Thymus (tissue), 11 donors: ENCODE measurements around the gene TRAPPC14. TPM values are rescaled to one million over a fixed set of nuclear protein-coding genes. Genes with fewer than 3 reads are reported as not detected.

Experiments
- DNase-seq, 9 donors: peaks; one replicate each; pipeline ENCODE4 v3.0.0-alpha.2; 2013; ENCODE audit warnings: low spot score in 9 of 9, low read depth in 6 of 9, missing footprints in 1 of 9
- H3K27ac ChIP-seq, 2 donors: one replicate each; pipeline ENCODE4 v1.5.1; 2013; ENCODE audit warnings: control low read depth in 1 of 2, low read depth in 1 of 2, low read length in 1 of 2, mild to moderate bottlenecking in 1 of 2, moderate library complexity in 1 of 2
- H3K27me3 ChIP-seq, 2 donors: one replicate each; pipeline ENCODE4 v1.5.1; 2013; ENCODE audit warnings: low read length in 1 of 2; ENCODE audit not compliant: control insufficient read depth in 2 of 2, insufficient read depth in 1 of 2
- H3K36me3 ChIP-seq, 2 donors: one replicate each; pipeline ENCODE4 v1.5.1; 2013; ENCODE audit warnings: low read length in 1 of 2, mild to moderate bottlenecking in 1 of 2, moderate library complexity in 1 of 2; ENCODE audit not compliant: control insufficient read depth in 2 of 2, insufficient read depth in 2 of 2
- H3K4me1 ChIP-seq, 2 donors: one replicate each; pipeline ENCODE4 v1.5.1; 2013; ENCODE audit warnings: low read length in 2 of 2; ENCODE audit not compliant: control insufficient read depth in 2 of 2, insufficient read depth in 2 of 2
- H3K4me3 ChIP-seq, 2 donors: one replicate each; pipeline ENCODE4 v1.5.1; 2013; ENCODE audit warnings: low read length in 2 of 2, control low read depth in 1 of 2, mild to moderate bottlenecking in 1 of 2
- H3K9me3 ChIP-seq, 2 donors: one replicate each; pipeline ENCODE4 v1.5.1; 2013; ENCODE audit warnings: low read length in 1 of 2, mild to moderate bottlenecking in 1 of 2; ENCODE audit not compliant: control insufficient read depth in 2 of 2, insufficient read depth in 1 of 2
- WGBS: extraction: QIAGEN DNeasy Blood & Tissue Kit; methylation state at CpG from one replicate; pipeline ENCODE4 v1.1.7; 2013; 5-methylcytosine and 5-hydroxymethylcytosine counted together
- polyA plus RNA-seq: library from polyadenylated mRNA; stranded (reverse); fragments of 200-250 nt; gene quantifications from one replicate; pipeline ENCODE4 v1.2.3, GENCODE V29; 2013
- total RNA-seq: library from RNA; stranded (reverse); fragments of 120-200 nt; gene quantifications from one replicate; pipeline ENCODE4 v1.2.4, GENCODE V29; 2013
- donor health status: healthy.

The TRAPPC14 gene
- total and polyA plus RNA-seq, 2 donors, result 19.8 to 46.9 TPM

GRCh38 chr7:100170101-100170897 lies 11.8 kb upstream of the TRAPPC14 start:
- DNase-seq, result no peak
- WGBS, result 89% methylated on average over 11 of the region's 11 CpGs
- Histone ChIP-seq H3K4me1 (peaks cover 45 to 76% of the 10 kb centered on the region in 2 donors), H3K9me3 (peaks cover 0 to 3% of the 10 kb centered on the region in 2 donors), H3K27me3 (peaks cover 0 to 4% of the 10 kb centered on the region in 2 donors), H3K4me3 (peak overlapping the region; percentile 56), H3K36me3 (peaks cover 7 to 22% of the 10 kb centered on the region in 2 donors), H3K27ac (peak overlapping the region; percentile 81 to 98)

DNA sequence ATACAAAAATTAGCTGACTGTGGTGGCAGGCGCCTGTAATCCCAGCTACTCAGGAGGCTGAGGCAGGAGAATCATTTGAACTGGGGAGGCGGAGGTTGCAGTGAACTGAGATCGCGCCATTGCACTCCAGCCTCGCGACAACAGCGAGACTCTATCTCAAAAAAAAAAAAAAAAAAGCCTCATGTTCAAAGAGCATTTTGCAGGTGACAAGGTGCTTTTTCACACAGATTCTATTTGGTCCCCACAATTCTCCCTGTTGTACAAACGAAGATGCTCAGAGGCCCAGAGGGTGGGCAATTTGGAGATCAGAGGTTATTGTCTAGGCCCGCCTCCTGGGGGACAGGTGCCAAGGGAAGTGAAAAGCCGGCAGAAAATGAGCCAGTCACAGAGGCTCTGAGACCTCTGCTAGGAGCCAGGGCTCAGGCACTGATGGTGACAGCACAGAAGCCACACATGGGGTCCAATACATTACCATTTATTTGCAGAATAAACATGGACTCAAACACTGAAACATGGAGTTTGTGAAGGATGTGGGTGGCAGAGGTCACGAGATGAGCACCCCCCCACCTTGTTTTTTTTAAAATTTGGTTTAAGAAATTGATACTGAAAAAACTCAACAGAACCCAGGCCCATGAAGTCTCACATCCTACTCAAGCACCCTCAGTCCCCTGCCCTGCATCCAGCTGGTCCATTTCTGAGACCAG lies 10.8 kb upstream of the TRAPPC14 start:
- WGBS, result 30% methylated on average over 11 of the region's 11 CpGs
- Histone ChIP-seq H3K27ac (peak overlapping the region; percentile 89 to 98), H3K9me3 (peaks cover 0 to 3% of the 10 kb centered on the region in 2 donors), H3K36me3 (peaks cover 5 to 17% of the 10 kb centered on the region in 2 donors), H3K4me3 (peak overlapping the region in 1 of 2 donors; percentile 77), H3K27me3 (peaks cover 0 to 4% of the 10 kb centered on the region in 2 donors), H3K4me1 (peaks cover 45 to 77% of the 10 kb centered on the region in 2 donors)
- DNase-seq, result peak in 5 of 9 donors; percentile 71 to 91 (median 76)

DNA sequence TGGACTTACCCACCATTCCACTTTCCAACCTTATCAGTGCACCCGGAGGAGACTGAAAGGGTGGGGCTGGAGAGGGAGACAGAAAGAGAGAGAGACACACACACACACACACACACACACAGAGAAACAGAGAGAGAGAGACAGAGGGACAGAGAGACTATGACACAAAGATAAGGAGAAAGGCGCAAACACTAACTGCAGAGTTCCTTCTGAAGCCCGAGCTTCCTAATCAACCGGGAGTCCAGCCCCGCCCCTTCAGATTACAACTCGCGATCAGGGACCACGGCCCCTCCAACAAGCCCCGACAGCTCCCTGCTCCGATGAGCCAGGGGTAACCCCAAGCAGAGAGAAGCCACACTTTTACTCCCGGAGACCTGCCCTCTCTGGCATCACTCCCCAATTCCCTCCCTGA lies 9.4 kb upstream of the TRAPPC14 start:
- Histone ChIP-seq H3K27ac (peak overlapping the region; percentile 89 to 98), H3K27me3 (peaks cover 0 to 4% of the 10 kb centered on the region in 2 donors), H3K4me1 (peaks cover 57 to 86% of the 10 kb centered on the region in 2 donors), H3K9me3 (peaks cover 0 to 3% of the 10 kb centered on the region in 2 donors), H3K4me3 (peak overlapping the region; percentile 55 to 77), H3K36me3 (peaks cover 3 to 20% of the 10 kb centered on the region in 2 donors)
- WGBS, result 2% methylated on average over 11 of the region's 11 CpGs
- DNase-seq, result peak in 1 of 9 donors; percentile 61

- peak overlapping the region; percentile 62 to 98 for H3K27ac ChIP-seq
- peaks cover 0 to 4% of the 10 kb centered on the region in 2 donors for H3K27me3 ChIP-seq
- peak in 1 of 9 donors; percentile 59 for DNase-seq
- peaks cover 62 to 92% of the 10 kb centered on the region in 2 donors for H3K4me1 ChIP-seq
- peaks cover 0 to 3% of the 10 kb centered on the region in 2 donors for H3K9me3 ChIP-seq
- peak overlapping the region; percentile 55 to 77 for H3K4me3 ChIP-seq
- H3K36me3 ChIP-seq, result peaks cover 3 to 20% of the 10 kb centered on the region in 2 donors
- WGBS, result 22% methylated on average over 14 of the region's 14 CpGs
These were observed 8.7 kb upstream of the TRAPPC14 start for GRCh38 chr7:100166970-100167911.

DNA sequence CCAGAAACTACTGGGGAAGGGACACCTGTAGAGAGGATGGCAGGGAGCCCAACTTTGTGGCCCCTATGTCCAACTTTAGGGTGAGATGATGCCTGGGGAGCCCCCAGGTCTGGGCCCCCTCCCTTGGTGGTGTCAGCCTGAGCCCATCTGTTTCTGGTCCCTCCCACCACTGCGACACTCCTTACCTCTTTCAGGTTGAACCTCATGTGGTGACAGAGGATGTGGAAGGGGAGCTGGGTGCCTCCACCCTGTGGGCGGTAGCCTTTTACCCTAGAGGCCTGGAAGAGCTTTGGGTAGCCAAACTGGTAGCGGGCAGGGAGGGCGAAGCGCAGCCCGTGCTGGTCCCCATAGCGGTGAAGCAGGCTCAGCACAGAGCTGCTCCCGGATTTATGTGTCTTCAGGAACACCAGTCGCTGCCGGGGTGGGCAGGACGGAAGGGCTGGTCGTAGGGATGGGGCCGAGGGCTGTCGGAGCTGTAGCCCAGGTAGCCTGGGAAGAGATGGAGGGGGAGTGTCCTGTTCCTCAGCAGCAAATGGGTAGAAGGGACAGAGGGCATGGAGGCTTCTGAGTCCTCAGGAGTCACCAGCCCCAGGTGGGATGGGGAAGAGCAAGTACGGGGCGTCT lies 7.9 kb upstream of the TRAPPC14 start:
- peak in 1 of 9 donors; percentile 74 for DNase-seq
- H3K4me1 ChIP-seq, result peaks cover 62 to 89% of the 10 kb centered on the region in 2 donors
- 73% methylated on average over 16 of the region's 16 CpGs for WGBS
- peak overlapping the region; percentile 8 to 77 for H3K4me3 ChIP-seq
- H3K27ac ChIP-seq, result peak overlapping the region; percentile 62 to 98
- H3K9me3 ChIP-seq, result peaks cover 0 to 3% of the 10 kb centered on the region in 2 donors
- H3K36me3 ChIP-seq, result peaks cover 3 to 20% of the 10 kb centered on the region in 2 donors
- peaks cover 0 to 4% of the 10 kb centered on the region in 2 donors for H3K27me3 ChIP-seq

- DNase-seq, result no peak
- H3K4me3 ChIP-seq, result no peak overlapping the region
- peak overlapping the region; percentile 94 to 96 for H3K27ac ChIP-seq
- H3K9me3 ChIP-seq, result no peaks in the 10 kb centered on the region
- 90% methylated on average over 5 of the region's 5 CpGs for WGBS
- peaks cover 38 to 71% of the 10 kb centered on the region in 2 donors for H3K4me1 ChIP-seq
- H3K36me3 ChIP-seq, result peaks cover 14 to 29% of the 10 kb centered on the region in 2 donors
- H3K27me3 ChIP-seq, result peaks cover 0 to 4% of the 10 kb centered on the region in 2 donors
These were observed 5.3 kb upstream of the TRAPPC14 start for GRCh38 chr7:100163871-100164270.

GRCh38 chr7:100163006-100163531 lies 4.5 kb upstream of the TRAPPC14 start:
- H3K36me3 ChIP-seq, result peaks cover 11 to 29% of the 10 kb centered on the region in 2 donors
- H3K9me3 ChIP-seq, result no peaks in the 10 kb centered on the region
- WGBS, result 72% methylated on average over 6 of the region's 6 CpGs
- peak in 2 of 9 donors; percentile 68 to 83 for DNase-seq
- peaks cover 30 to 66% of the 10 kb centered on the region in 2 donors for H3K4me1 ChIP-seq
- peak overlapping the region in 1 of 2 donors; percentile 16 for H3K4me3 ChIP-seq
- peak overlapping the region; percentile 96 to 97 for H3K27ac ChIP-seq
- peaks cover 0 to 4% of the 10 kb centered on the region in 2 donors for H3K27me3 ChIP-seq

- 98% methylated on average over 18 of the region's 18 CpGs for WGBS
- Histone ChIP-seq H3K4me1 (peaks cover 22 to 56% of the 10 kb centered on the region in 2 donors), H3K9me3 (no peaks in the 10 kb centered on the region)
These were observed 1.5 kb upstream of the TRAPPC14 start for GRCh38 chr7:100160067-100160466.

More at GRCh38 chr7:100160067-100160466, 1.5 kb upstream of the TRAPPC14 start:
- Histone ChIP-seq H3K27ac (no peak overlapping the region), H3K4me3 (no peak overlapping the region), H3K36me3 (peaks cover 36 to 47% of the 10 kb centered on the region in 2 donors), H3K27me3 (no peaks in the 10 kb centered on the region)
- no peak for DNase-seq
